HG03521 (cell line): Measurements from ENCODE around the gene WDR7.

Experiments used
- ATAC-seq: cut with Tn5 transposase; IDR thresholded peaks from one replicate; pipeline ENCODE4 v1.9.1; 2021; ENCODE audit warnings: mild to moderate bottlenecking, moderate library complexity; ENCODE audit not compliant: unreplicated experiment

The WDR7 gene

GRCh38 chr18:56878711-56879110 is 227.6 kb downstream of the WDR7 start:
- ATAC-seq: no peak

GRCh38 chr18:56884511-56884910 is 233.4 kb downstream of the WDR7 start:
- ATAC-seq: no peak

- no peak for ATAC-seq
Observed at GRCh38 chr18:56888978-56889377, 237.8 kb downstream of the WDR7 start.

- no peak for ATAC-seq
Observed at GRCh38 chr18:56889621-56890020, 238.5 kb downstream of the WDR7 start.

DNA sequence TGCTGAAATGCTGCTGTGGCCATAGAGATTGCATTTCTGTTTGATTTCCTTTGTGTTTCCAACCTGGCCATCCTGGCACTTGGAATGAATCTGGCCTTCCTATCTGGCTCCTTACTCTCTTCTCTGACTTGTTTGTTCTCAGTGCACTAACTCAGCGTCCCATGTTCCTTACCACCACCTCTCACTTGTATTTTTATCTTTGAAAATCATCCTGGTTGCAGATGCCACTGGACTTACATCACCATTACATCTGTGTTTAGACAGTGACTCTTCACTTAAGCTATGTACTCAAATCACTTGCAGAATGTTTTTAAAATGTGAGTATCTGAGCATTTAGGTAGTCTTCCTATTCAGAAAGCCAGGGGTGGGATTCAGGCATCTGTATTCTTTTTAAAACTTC is 239.5 kb downstream of the WDR7 start:
- ATAC-seq: no peak

DNA sequence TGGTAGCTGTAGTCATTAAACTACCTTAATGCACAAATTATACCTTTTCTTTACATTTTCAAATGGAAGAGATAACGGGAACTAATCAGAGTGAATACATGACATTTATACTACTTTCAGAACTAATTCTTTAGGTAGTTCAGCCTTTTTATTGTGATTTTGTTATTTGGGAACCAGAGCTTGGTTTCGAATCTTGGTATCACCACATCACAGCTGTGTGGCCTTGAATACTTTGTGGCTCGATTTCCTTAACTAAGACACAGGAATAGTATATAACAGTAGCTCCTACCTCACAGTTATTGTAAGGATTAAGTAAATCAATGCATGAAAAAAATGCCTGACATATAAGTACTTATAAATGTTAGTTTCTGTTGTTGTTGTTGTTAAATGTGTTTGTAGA is 240.0 kb downstream of the WDR7 start:
- ATAC-seq: no peak

DNA sequence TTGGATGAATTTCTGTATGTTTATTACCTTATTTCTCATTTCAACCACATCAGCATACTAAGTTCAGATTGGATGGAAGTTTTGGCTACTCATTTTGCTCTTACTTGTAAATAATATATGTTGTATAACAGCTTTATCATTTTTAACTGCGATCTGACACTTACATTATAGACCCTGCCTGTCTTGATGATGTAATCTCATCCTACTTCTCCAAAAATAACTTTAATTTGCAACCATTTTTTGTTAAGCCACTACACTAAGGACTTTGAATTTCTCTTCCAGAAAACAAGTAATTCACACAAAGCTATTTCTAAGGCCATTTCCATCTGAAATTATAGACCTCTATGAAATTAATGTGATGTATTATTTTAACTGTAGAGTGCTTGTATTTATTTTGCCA is 240.7 kb downstream of the WDR7 start:
- ATAC-seq: no peak

- ATAC-seq: no peak
Observed at GRCh38 chr18:56897122-56897521, 246.0 kb downstream of the WDR7 start.

- ATAC-seq: no peak
Observed at GRCh38 chr18:56899660-56900059, 248.5 kb downstream of the WDR7 start.

- no peak for ATAC-seq
Observed at GRCh38 chr18:56900195-56901094, 249.3 kb downstream of the WDR7 start.

GRCh38 chr18:56901919-56902318 is 250.8 kb downstream of the WDR7 start:
- ATAC-seq: no peak

DNA sequence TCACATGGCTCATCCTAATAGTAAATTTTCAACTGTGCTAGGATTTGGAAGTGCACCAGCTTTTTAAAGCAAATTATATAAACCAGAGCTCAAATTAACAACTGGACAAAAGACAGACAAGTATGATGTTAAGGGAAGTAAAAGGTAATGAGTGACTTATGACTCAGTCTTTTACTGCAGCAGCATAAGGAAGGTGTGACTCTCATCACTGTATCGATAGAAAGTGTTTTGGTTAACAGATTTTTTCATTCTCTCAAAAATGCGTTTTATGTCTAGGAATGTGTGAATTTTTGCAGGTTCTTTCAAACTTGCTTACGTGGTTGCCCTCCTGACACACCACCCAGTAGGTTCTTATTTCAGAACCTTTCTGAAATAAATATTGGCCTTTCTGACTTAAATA is 251.5 kb downstream of the WDR7 start:
- no peak for ATAC-seq

- ATAC-seq: no peak
Observed at GRCh38 chr18:56903686-56904085, 252.5 kb downstream of the WDR7 start.

DNA sequence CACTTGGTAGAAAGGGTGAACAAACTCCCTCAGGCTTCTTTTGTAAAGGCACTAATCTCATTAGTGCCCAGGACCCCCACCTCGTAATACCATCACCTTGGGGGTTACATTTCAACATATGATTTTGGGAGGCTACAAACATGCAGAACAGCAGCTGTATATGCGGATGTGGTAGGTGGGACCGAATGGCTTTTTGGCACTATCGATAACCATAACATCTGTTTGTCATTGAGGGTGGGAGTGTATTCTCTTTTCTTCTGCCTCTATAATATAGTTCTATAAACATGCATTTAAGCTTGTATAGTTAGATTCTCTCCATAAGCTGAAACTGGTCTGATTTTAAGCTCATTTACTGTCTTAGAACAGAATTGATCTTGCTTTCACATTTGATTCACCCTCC is 256.6 kb downstream of the WDR7 start:
- ATAC-seq: no peak

DNA sequence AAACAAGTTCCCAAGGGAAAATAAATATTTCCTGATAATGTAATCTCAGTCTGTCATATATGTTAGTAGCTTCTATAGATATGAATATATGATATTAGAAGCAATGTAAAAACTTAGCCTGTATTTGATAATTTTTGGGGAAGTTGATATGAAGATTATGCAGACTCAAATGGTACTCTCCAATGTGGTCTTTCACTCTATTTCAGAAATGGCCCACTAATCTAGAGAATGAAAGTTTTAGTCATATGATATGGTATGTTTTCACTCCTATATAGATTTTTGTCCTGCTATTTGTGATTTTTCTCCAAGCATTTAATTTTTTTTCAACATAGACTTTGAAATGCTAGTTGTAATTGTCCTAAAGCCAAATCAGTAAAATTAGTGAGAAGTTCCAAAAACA is 259.1 kb downstream of the WDR7 start:
- no peak for ATAC-seq

DNA sequence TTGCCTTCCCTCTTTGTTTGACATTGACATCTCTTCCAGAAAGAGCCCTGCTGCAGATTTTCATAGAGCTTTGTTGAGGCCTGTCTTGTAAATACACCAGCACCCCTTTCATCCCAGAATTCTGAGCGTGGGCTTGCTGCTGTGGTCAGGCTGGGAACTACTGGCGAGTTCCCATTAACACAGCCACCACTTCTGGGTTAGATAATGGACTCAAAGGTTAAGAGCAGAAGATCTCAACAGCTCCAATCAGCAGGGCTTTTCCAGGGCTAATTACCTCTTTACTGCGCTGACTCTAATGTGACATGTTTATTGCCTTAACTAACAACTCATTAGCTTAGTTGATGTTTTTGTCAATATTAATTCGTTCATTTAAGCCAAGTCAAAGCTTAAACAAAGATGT is 259.8 kb downstream of the WDR7 start:
- no peak for ATAC-seq

GRCh38 chr18:56913941-56914340 is 262.8 kb downstream of the WDR7 start:
- ATAC-seq: no peak

GRCh38 chr18:56919190-56919589 is 268.0 kb downstream of the WDR7 start:
- ATAC-seq: no peak

GRCh38 chr18:56921896-56922480 is 270.8 kb downstream of the WDR7 start:
- ATAC-seq: peak; percentile 88

DNA sequence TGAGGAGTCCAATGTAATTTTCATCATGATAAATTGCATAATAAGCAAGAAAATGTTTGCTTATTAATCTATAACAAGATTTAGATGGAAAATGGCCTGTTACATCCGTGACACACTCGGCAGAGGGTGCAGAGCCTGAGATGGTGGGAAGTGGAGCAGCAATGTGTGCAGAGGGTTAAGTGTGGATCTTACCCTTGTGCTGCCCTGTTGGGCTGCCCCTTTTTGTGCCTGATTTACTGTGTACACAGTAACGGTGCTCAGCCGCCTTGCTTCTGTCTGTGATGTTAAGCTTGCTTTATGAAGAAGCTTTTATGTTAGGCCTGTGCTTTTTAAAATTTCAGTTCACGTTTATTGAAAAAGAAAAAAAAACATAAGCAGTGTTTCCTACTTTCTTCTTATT is 275.6 kb downstream of the WDR7 start:
- ATAC-seq: no peak

DNA sequence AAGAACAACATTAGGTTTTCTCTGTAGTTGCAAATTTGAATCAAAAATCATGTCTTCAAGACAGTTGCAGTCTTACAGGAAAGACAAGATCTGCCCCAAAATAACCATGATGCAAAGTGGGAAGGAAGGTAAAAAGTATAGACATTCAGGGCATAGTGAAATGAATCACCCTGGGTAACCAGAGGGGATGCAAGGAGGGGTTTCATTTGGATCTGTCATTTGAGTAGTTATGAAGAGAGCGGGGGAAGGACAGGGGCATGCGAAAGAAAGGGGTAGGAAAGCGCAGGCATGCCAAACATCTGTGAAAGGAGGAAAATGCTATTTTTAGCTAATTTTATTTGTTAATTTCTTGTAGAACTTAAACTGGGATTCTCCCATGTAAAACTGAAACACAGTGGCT is 276.6 kb downstream of the WDR7 start:
- ATAC-seq: no peak

- no peak for ATAC-seq
Observed at GRCh38 chr18:56929886-56930285, 278.7 kb downstream of the WDR7 start.

GRCh38 chr18:56933472-56933871 is 282.3 kb downstream of the WDR7 start:
- no peak for ATAC-seq
